ENCODE measurements around the gene RGSL1. TPM values are rescaled to one million over a fixed set of nuclear protein-coding genes. Genes with fewer than 3 reads are reported as not detected.

RGSL1 gene
- total RNA-seq, 1 experiment from 2014 or later, result not detected

GRCh38 chr1:182406012-182406411 lies 43.9 kb upstream of the RGSL1 start:
- CTCF ChIA-PET, result no interaction called here
- no peak for ATAC-seq
- Histone ChIP-seq H3K36me3 (ENCODE audit: control insufficient read depth, insufficient read depth, low read length) (no peaks in the 10 kb centered on the region), H3K27ac (ENCODE audit: low read length) (no peak overlapping the region), H3K4me3 (ENCODE audit: low read depth in 2 of 2, low read length in 2 of 2) (no peak overlapping the region), H3K9me3 (ENCODE audit: control insufficient read depth, insufficient read depth, low read depth, low read length) (no peaks in the 10 kb centered on the region), H3K27me3 (ENCODE audit: control insufficient read depth, insufficient read depth, low read length) (no peaks in the 10 kb centered on the region), H3K4me1 (ENCODE audit: control insufficient read depth, insufficient read depth, low read length) (no peaks in the 10 kb centered on the region)
- intact Hi-C loops (cut with micrococcal nuclease; ENCODE audit: unreplicated experiment), result no loop called here
- TF ChIP-seq REST (IDR thresholded peaks at IDR 0.05; ENCODE audit: insufficient read depth in 1 of 2, low read depth in 2 of 2, low read length in 1 of 2), result no peak
- in situ Hi-C loops (cut with HindIII; ENCODE audit: low pct_unique_long_range_greater_than_20kb, low sequenced_read_pairs), result no loop called here
- POLR2A ChIA-PET, result no interaction called here
- BruUV-seq (replicated peaks), result no TSS peak
- DNase-seq (ENCODE audit: low read depth, low spot score), result no peak

- intact Hi-C loops (cut with micrococcal nuclease; ENCODE audit: unreplicated experiment) (no loop called here), in situ Hi-C loops (cut with HindIII; ENCODE audit: low pct_unique_long_range_greater_than_20kb, low sequenced_read_pairs) (no loop called here)
- Histone ChIP-seq H3K4me3 (ENCODE audit: low read depth in 2 of 2, low read length in 2 of 2) (no peak overlapping the region), H3K4me1 (ENCODE audit: control insufficient read depth, insufficient read depth, low read length) (no peaks in the 10 kb centered on the region), H3K36me3 (ENCODE audit: control insufficient read depth, insufficient read depth, low read length) (no peaks in the 10 kb centered on the region), H3K27ac (ENCODE audit: low read length) (no peak overlapping the region), H3K27me3 (ENCODE audit: control insufficient read depth, insufficient read depth, low read length) (no peaks in the 10 kb centered on the region; the same call in 1 of the 2 replicates), H3K9me3 (ENCODE audit: control insufficient read depth, insufficient read depth, low read depth, low read length) (no peaks in the 10 kb centered on the region)
- no peak for TF ChIP-seq REST (IDR thresholded peaks at IDR 0.05; ENCODE audit: insufficient read depth in 1 of 2, low read depth in 2 of 2, low read length in 1 of 2)
- no peak for TF ChIP-seq TCF7L2 (IDR thresholded peaks at IDR 0.05; ENCODE audit: low read depth, low read length)
- TF ChIP-seq SIN3A (IDR thresholded peaks at IDR 0.05; ENCODE audit: borderline replicate concordance, insufficient read depth, low read depth, low read length), result no peak
- TF ChIP-seq POLR2AphosphoS5 (IDR thresholded peaks at IDR 0.05; ENCODE audit: low read depth, low read length), result no peak
- no peak for TF ChIP-seq CTCF (IDR thresholded peaks at IDR 0.05)
- ATAC-seq (no peak), DNase-seq (ENCODE audit: low read depth, low spot score) (no peak)
- CTCF ChIA-PET, result no interaction called here
- POLR2A ChIA-PET, result no interaction called here
- no TSS peak for BruUV-seq (replicated peaks)
These were observed 42.2 kb upstream of the RGSL1 start for GRCh38 chr1:182407724-182408123.

Measured in Panc1 (cell line).